ENCODE results near the gene LRRN2. TPM values are rescaled to one million over a fixed set of nuclear protein-coding genes. Genes with fewer than 3 reads are reported as not detected.

The LRRN2 gene
- polyA plus RNA-seq, 2 of the 4 experiments (the other 2 are of a cell fraction), result 3.6 to 6.6 TPM

DNA sequence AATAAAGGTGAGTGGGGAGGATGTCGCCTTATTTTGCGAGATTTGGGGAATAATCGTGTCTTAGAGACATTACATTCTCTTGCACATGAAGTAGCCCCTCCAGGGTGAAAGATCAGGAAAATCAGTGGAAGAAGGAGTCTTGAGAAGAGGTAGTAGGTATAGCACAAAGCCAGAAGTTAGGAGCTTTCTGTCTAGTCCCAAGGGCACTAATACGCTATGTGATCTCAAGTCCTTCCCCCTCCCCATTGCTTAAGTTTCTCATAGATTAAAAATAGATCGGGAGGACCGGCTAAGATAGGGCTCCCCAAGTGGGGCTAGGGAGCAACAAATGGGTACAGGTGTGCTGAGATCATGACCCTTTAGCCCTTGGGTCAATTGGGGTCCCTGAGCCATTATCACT lies 13.5 kb downstream of the LRRN2 start:
- TF ChIP-seq PHF8 (IDR thresholded peaks at IDR 0.05; ENCODE audit: borderline replicate concordance, low read depth) (no peak), EP300 (IDR thresholded peaks at IDR 0.05) (no peak), ZC3H11A (IDR thresholded peaks at IDR 0.05) (no peak), TP53 (CRISPR knock-in tag; IDR thresholded peaks at IDR 0.05) (no peak), FOSB (CRISPR knock-in tag; IDR thresholded peaks at IDR 0.05) (no peak), EHMT2 (IDR thresholded peaks at IDR 0.05; ENCODE audit: low read depth) (no peak), MAZ (IDR thresholded peaks at IDR 0.05; ENCODE audit: borderline replicate concordance, low read depth, low read length) (no peak), SMC3 (IDR thresholded peaks at IDR 0.05) (no peak), RARB (CRISPR knock-in tag; IDR thresholded peaks at IDR 0.05) (no peak), RNF2 (IDR thresholded peaks at IDR 0.05; ENCODE audit: borderline replicate concordance, low read depth) (no peak), ZFP36 (IDR thresholded peaks at IDR 0.05; ENCODE audit: borderline replicate concordance, partially characterized antibody) (no peak), MAFK (IDR thresholded peaks at IDR 0.05; ENCODE audit: partially characterized antibody) (no peak)
- TF ChIP-seq, protein P1, sequence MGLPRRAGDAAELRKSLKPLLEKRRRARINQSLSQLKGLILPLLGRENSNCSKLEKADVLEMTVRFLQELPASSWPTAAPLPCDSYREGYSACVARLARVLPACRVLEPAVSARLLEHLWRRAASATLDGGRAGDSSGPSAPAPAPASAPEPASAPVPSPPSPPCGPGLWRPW (IDR thresholded peaks at IDR 0.05), result no peak
- TF ChIP-seq, protein P2, sequence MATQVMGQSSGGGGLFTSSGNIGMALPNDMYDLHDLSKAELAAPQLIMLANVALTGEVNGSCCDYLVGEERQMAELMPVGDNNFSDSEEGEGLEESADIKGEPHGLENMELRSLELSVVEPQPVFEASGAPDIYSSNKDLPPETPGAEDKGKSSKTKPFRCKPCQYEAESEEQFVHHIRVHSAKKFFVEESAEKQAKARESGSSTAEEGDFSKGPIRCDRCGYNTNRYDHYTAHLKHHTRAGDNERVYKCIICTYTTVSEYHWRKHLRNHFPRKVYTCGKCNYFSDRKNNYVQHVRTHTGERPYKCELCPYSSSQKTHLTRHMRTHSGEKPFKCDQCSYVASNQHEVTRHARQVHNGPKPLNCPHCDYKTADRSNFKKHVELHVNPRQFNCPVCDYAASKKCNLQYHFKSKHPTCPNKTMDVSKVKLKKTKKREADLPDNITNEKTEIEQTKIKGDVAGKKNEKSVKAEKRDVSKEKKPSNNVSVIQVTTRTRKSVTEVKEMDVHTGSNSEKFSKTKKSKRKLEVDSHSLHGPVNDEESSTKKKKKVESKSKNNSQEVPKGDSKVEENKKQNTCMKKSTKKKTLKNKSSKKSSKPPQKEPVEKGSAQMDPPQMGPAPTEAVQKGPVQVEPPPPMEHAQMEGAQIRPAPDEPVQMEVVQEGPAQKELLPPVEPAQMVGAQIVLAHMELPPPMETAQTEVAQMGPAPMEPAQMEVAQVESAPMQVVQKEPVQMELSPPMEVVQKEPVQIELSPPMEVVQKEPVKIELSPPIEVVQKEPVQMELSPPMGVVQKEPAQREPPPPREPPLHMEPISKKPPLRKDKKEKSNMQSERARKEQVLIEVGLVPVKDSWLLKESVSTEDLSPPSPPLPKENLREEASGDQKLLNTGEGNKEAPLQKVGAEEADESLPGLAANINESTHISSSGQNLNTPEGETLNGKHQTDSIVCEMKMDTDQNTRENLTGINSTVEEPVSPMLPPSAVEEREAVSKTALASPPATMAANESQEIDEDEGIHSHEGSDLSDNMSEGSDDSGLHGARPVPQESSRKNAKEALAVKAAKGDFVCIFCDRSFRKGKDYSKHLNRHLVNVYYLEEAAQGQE (IDR thresholded peaks at IDR 0.05), result no peak
- TF ChIP-seq, protein P3, sequence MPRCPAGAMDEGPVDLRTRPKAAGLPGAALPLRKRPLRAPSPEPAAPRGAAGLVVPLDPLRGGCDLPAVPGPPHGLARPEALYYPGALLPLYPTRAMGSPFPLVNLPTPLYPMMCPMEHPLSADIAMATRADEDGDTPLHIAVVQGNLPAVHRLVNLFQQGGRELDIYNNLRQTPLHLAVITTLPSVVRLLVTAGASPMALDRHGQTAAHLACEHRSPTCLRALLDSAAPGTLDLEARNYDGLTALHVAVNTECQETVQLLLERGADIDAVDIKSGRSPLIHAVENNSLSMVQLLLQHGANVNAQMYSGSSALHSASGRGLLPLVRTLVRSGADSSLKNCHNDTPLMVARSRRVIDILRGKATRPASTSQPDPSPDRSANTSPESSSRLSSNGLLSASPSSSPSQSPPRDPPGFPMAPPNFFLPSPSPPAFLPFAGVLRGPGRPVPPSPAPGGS (IDR thresholded peaks at IDR 0.05), result no peak
- TF ChIP-seq, protein P4, sequence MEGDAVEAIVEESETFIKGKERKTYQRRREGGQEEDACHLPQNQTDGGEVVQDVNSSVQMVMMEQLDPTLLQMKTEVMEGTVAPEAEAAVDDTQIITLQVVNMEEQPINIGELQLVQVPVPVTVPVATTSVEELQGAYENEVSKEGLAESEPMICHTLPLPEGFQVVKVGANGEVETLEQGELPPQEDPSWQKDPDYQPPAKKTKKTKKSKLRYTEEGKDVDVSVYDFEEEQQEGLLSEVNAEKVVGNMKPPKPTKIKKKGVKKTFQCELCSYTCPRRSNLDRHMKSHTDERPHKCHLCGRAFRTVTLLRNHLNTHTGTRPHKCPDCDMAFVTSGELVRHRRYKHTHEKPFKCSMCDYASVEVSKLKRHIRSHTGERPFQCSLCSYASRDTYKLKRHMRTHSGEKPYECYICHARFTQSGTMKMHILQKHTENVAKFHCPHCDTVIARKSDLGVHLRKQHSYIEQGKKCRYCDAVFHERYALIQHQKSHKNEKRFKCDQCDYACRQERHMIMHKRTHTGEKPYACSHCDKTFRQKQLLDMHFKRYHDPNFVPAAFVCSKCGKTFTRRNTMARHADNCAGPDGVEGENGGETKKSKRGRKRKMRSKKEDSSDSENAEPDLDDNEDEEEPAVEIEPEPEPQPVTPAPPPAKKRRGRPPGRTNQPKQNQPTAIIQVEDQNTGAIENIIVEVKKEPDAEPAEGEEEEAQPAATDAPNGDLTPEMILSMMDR (IDR thresholded peaks at IDR 0.05), result no peak
- FAIRE-seq (no peak), ATAC-seq (no peak), DNase-seq (ENCODE audit: low read depth in 1 of 2, low spot score in 1 of 2) (no peak)
- POLR2A ChIA-PET, result no interaction called here
- H3K9me3 ChIP-seq, result no peaks in the 10 kb centered on the region
- CTCF ChIA-PET, result interaction anchor here (0.7 to 3.3 kb wide), 5 partner anchors 9 to 135 kb away, joined by 3 to 15 read pairs (median 4); no protein-coding TSS in a partner anchor
- H3K4me3 ChIP-seq, result no peak overlapping the region
- no peak overlapping the region for H3K27ac ChIP-seq
- WGBS (ENCODE audit: missing lambda C conversion rate), result 93% methylated on average over 6 of the region's 6 CpGs
- no peak overlapping the region for H3K4me2 ChIP-seq
- peaks cover 11% of the 10 kb centered on the region for H3K4me1 ChIP-seq

DNA sequence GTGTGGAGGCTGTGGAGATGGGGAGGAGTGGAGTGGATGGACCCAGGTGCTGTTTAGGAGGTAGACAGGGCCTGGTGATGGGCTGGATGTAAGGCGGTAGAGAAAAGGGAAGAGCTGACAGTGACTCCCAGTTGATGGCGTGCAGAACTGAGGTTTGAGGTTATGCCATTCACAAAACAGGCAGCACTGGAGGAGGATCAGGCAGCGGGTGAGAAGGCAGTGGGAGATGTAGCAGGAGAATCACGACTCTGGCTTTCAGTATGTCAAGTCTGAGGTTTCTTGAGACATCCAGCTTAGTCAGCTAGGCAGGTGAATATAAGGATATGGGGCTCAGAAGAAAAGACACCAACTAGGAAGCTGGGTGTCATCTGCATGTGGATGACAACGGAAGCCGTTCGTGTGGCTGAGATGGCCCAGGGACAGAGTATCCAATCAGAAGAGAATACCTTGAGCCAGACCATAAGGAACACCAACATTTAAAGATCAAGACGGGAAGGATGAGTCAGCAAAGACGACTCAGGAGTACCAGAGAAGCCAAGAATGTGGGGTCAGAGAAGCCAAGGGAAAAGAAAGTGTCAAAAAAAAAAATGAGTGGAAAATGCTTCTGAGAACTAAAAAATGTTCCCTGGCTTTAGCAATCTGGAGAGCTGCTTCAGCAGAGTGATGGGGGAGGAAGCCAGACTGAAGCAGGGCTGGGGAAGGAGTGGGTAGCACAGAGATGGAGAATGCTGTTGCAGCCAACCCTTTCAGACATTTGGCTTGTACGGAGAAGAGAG lies 15.2 kb downstream of the LRRN2 start:
- TF ChIP-seq NFE2L2 (conservative IDR thresholded peaks at IDR 0.05; ENCODE audit: low read length), result no peak
- peak; percentile 72 for TF ChIP-seq MAFK (IDR thresholded peaks at IDR 0.05; ENCODE audit: partially characterized antibody)
- CTCF ChIA-PET, result interaction anchor here (0.9 to 1.3 kb wide), 3 partner anchors 18 to 122 kb away, joined by 3 to 5 read pairs (median 4); no protein-coding TSS in a partner anchor
- FAIRE-seq (no peak), ATAC-seq (peak in 1 of 2 experiments; percentile 54; a peak in 3 of 6 replicates), DNase-seq (ENCODE audit: low read depth in 1 of 2, low spot score in 1 of 2) (no peak)
- 67% methylated on average over 10 of the region's 10 CpGs for WGBS (ENCODE audit: missing lambda C conversion rate)
- Histone ChIP-seq H3K4me1 (peaks cover 11% of the 10 kb centered on the region), H3K4me2 (peak overlapping the region; percentile 42), H3K9me3 (no peaks in the 10 kb centered on the region), H3K4me3 (no peak overlapping the region), H3K27ac (peak overlapping the region; percentile 43 to 54; a peak in 5 of 6 replicates)
- POLR2A ChIA-PET, result no interaction called here

All from A549 (cell line).